BE2C (cell line): Measurements from ENCODE around the gene PGS1.

Experiments used
- DNase-seq: peaks from one replicate; pipeline ENCODE4 v3.0.0-alpha.2; 2020
- H3K27me3 ChIP-seq: fragments of 250-450 bp; sonication (Bioruptor Pico); 2 replicates; pipeline ENCODE4 v1.5.1; 2020; ENCODE audit warnings: mild to moderate bottlenecking
- H3K36me3 ChIP-seq: fragments of 250-450 bp; sonication (Bioruptor Pico); 2 replicates; pipeline ENCODE4 v1.5.1; 2020; ENCODE audit warnings: mild to moderate bottlenecking
- H3K4me1 ChIP-seq: fragments of 250-450 bp; sonication (Bioruptor Pico); 2 replicates; pipeline ENCODE4 v1.5.1; 2020
- H3K4me3 ChIP-seq: 2 replicates; pipeline ENCODE4 v1.5.1; 2011; ENCODE audit warnings: low read depth, low read length
- H3K9me3 ChIP-seq: fragments of 250-450 bp; sonication (Bioruptor Pico); 2 replicates; pipeline ENCODE4 v1.5.1; 2020
- TF ChIP-seq, protein P1 (sequence below): IDR thresholded peaks from 2 replicates; pipeline ENCODE4 v1.5.1; 2012; ENCODE audit warnings: mild to moderate bottlenecking, low read depth, low read length

Gene PGS1

GRCh38 chr17:78379131-78379491 lies 662 bp downstream of the PGS1 start:
- H3K9me3 ChIP-seq, result no peaks in the 10 kb centered on the region
- no peak for DNase-seq
- no peaks in the 10 kb centered on the region for H3K27me3 ChIP-seq
- TF ChIP-seq, protein P1, sequence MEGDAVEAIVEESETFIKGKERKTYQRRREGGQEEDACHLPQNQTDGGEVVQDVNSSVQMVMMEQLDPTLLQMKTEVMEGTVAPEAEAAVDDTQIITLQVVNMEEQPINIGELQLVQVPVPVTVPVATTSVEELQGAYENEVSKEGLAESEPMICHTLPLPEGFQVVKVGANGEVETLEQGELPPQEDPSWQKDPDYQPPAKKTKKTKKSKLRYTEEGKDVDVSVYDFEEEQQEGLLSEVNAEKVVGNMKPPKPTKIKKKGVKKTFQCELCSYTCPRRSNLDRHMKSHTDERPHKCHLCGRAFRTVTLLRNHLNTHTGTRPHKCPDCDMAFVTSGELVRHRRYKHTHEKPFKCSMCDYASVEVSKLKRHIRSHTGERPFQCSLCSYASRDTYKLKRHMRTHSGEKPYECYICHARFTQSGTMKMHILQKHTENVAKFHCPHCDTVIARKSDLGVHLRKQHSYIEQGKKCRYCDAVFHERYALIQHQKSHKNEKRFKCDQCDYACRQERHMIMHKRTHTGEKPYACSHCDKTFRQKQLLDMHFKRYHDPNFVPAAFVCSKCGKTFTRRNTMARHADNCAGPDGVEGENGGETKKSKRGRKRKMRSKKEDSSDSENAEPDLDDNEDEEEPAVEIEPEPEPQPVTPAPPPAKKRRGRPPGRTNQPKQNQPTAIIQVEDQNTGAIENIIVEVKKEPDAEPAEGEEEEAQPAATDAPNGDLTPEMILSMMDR, result no peak
- H3K4me3 ChIP-seq, result peak overlapping the region; percentile 98
- H3K4me1 ChIP-seq, result no peaks in the 10 kb centered on the region
- H3K36me3 ChIP-seq, result no peaks in the 10 kb centered on the region; the same call in 1 of the 2 replicates

DNA sequence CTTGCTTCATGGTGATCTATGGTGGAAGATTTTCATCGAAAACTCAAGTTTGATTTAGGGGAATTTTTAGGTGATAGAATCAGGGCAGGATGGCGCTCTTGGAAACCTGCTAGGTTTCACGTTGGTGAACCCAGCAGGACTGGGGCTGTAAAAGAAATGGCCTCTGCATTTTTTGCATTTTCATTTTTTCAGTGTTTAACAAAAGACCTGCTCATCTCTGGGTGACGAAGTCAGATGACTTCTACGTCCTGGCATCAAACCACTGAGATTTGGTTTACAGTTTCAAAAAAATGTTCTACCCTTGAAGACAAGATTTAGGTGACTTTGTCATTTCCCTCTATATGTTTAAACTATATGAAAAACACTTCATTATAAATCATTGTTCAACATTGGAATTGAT lies 1.9 kb downstream of the PGS1 start:
- H3K4me1 ChIP-seq, result no peaks in the 10 kb centered on the region
- H3K4me3 ChIP-seq, result no peak overlapping the region
- no peaks in the 10 kb centered on the region for H3K9me3 ChIP-seq
- TF ChIP-seq, protein P1, result no peak
- no peaks in the 10 kb centered on the region for H3K27me3 ChIP-seq
- H3K36me3 ChIP-seq, result no peaks in the 10 kb centered on the region; the same call in 1 of the 2 replicates
- DNase-seq, result no peak

GRCh38 chr17:78381601-78382232 lies 3.3 kb downstream of the PGS1 start:
- H3K4me1 ChIP-seq, result no peaks in the 10 kb centered on the region
- no peaks in the 10 kb centered on the region for H3K27me3 ChIP-seq
- H3K9me3 ChIP-seq, result no peaks in the 10 kb centered on the region
- no peaks in the 10 kb centered on the region; the same call in 1 of the 2 replicates for H3K36me3 ChIP-seq
- no peak for DNase-seq
- TF ChIP-seq, protein P1, result no peak
- H3K4me3 ChIP-seq, result no peak overlapping the region

- Histone ChIP-seq H3K36me3 (no peaks in the 10 kb centered on the region; the same call in 1 of the 2 replicates), H3K27me3 (no peaks in the 10 kb centered on the region), H3K4me3 (no peak overlapping the region), H3K9me3 (no peaks in the 10 kb centered on the region), H3K4me1 (no peaks in the 10 kb centered on the region)
- no peak for DNase-seq
- TF ChIP-seq, protein P1, result no peak
These were observed 5.4 kb downstream of the PGS1 start for GRCh38 chr17:78383725-78384471.

DNA sequence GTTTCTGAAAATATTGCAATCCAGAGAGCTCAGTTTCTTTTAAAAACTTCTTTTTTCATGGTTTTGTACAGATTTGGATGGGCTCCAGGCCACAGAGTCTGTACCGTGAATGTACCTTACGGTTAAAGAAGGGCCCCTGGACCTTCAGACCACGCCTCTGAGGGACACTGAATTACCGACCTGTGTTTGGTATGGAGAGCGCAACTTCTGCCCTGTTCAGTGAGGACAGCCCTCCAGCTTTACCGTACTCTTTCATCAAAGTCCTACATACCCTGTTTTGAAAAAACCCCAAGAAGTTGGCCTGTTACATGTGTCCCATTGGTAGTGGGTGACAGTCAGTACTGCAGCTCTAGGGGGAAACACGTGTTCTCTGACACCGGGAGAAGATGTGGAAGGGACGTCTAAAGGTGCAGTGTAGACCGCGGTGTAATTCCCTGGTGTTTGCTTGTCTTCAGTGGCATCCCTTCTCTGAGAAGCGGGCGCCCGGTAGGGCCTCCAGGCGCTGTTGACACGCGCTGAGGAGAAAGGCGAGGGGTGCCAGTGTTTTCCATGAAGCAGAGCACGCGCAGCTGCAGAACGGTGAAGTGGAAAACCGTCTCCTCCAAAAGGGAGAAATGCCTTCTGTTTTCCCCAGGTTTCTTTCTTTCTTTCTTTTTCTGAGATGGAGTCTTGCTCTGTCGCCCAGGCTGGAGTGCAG lies 6.2 kb downstream of the PGS1 start:
- no peak for DNase-seq
- H3K4me1 ChIP-seq, result no peaks in the 10 kb centered on the region
- TF ChIP-seq, protein P1, result no peak
- H3K4me3 ChIP-seq, result no peak overlapping the region
- H3K9me3 ChIP-seq, result no peaks in the 10 kb centered on the region
- H3K27me3 ChIP-seq, result no peaks in the 10 kb centered on the region
- H3K36me3 ChIP-seq, result no peaks in the 10 kb centered on the region; the same call in 1 of the 2 replicates
